Ascending aorta (tissue), 2 donors: Measurements from ENCODE around the gene C2CD3. TPM values are rescaled to one million over a fixed set of nuclear protein-coding genes. Genes with fewer than 3 reads are reported as not detected.

Source experiments
- DNase-seq, 2 donors: peaks; one replicate each; pipeline ENCODE4 v3.0.0-alpha.2; 2019; ENCODE audit warnings: low spot score in 2 of 2
- H3K27ac ChIP-seq, 2 donors: fragments of 200-600 bp; sonication (generic); one replicate each; pipeline ENCODE4 v1.5.1; 2016 to 2017; ENCODE audit warnings: mild to moderate bottlenecking in 1 of 2
- H3K27me3 ChIP-seq: fragments of 200-600 bp; sonication (generic); one replicate; pipeline ENCODE4 v1.5.1; 2017
- H3K36me3 ChIP-seq, 2 donors: fragments of 200-600 bp; sonication (generic); one replicate each; pipeline ENCODE4 v1.5.1; 2016
- H3K4me1 ChIP-seq, 2 donors: fragments of 200-600 bp; sonication (generic); one replicate each; pipeline ENCODE4 v1.5.1; 2016 to 2017; ENCODE audit warnings: mild to moderate bottlenecking in 1 of 2
- H3K4me3 ChIP-seq, 2 donors: fragments of 200-600 bp; sonication (generic); one replicate each; pipeline ENCODE4 v1.5.1; 2016 to 2017; ENCODE audit warnings: mild to moderate bottlenecking in 1 of 2
- H3K9me3 ChIP-seq, 2 donors: fragments of 200-600 bp; sonication (generic); one replicate each; pipeline ENCODE4 v1.5.1; 2016
- CTCF ChIP-seq, 3 experiments: fragments of 200-600 bp in 2 of 3; fragments of 450-650 bp in 1 of 3; sonication (generic) in 2 of 3; IDR thresholded peaks; one replicate each; pipeline ENCODE4 v1.5.1; 2016 to 2019; ENCODE audit warnings: antibody characterized with exemption in 3 of 3, mild to moderate bottlenecking in 1 of 3, moderate library complexity in 1 of 3
- intact Hi-C: fragments of 100-400 bp; cut with DNase I; formaldehyde crosslinking; loops from one replicate; pipeline ENCODE4 v1.15.1; 2023
- total RNA-seq: library from RNA; depleted of rRNA; stranded (reverse); fragments of >200 nt; gene quantifications from one replicate; pipeline ENCODE4 v1.1.0, GENCODE V29; 2016

The C2CD3 gene
- total RNA-seq, 1 donor from 2014 or later = 11.4 TPM

- intact Hi-C loops = no loop called here
- TF ChIP-seq CTCF (IDR thresholded peaks at IDR 0.05) = no peak
- Histone ChIP-seq H3K36me3 (peaks cover 17 to 38% of the 10 kb centered on the region in 2 donors), H3K27ac (no peak overlapping the region), H3K27me3 (no peaks in the 10 kb centered on the region), H3K9me3 (no peaks in the 10 kb centered on the region), H3K4me3 (no peak overlapping the region), H3K4me1 (peaks cover 0 to 4% of the 10 kb centered on the region in 2 donors)
- no peak for DNase-seq
Observed at GRCh38 chr11:73977856-73978519, 192.8 kb downstream of the C2CD3 start.

GRCh38 chr11:73976451-73977151 is 194.2 kb downstream of the C2CD3 start:
- Histone ChIP-seq H3K27me3 (no peaks in the 10 kb centered on the region), H3K36me3 (peaks cover 17 to 38% of the 10 kb centered on the region in 2 donors), H3K4me1 (no peaks in the 10 kb centered on the region), H3K27ac (no peak overlapping the region), H3K9me3 (no peaks in the 10 kb centered on the region), H3K4me3 (no peak overlapping the region)
- intact Hi-C loops = no loop called here
- TF ChIP-seq CTCF (IDR thresholded peaks at IDR 0.05) = no peak
- DNase-seq = no peak

- no peaks in the 10 kb centered on the region for H3K4me1 ChIP-seq
- peaks cover 17 to 38% of the 10 kb centered on the region in 2 donors for H3K36me3 ChIP-seq
- no peaks in the 10 kb centered on the region for H3K27me3 ChIP-seq
- DNase-seq = no peak
- no peaks in the 10 kb centered on the region for H3K9me3 ChIP-seq
- no peak overlapping the region for H3K4me3 ChIP-seq
- intact Hi-C loops = no loop called here
- TF ChIP-seq CTCF (IDR thresholded peaks at IDR 0.05) = no peak
- no peak overlapping the region for H3K27ac ChIP-seq
Observed at GRCh38 chr11:73975479-73975757, 195.4 kb downstream of the C2CD3 start.

- TF ChIP-seq CTCF (IDR thresholded peaks at IDR 0.05) = no peak
- Histone ChIP-seq H3K36me3 (peaks cover 17 to 38% of the 10 kb centered on the region in 2 donors), H3K27ac (no peak overlapping the region), H3K27me3 (no peaks in the 10 kb centered on the region), H3K4me1 (no peaks in the 10 kb centered on the region), H3K4me3 (no peak overlapping the region), H3K9me3 (no peaks in the 10 kb centered on the region)
- peak in 1 of 2 donors; percentile 47 for DNase-seq
- intact Hi-C loops = no loop called here
Observed at GRCh38 chr11:73974604-73975478, 196.0 kb downstream of the C2CD3 start.

- no peak for TF ChIP-seq CTCF (IDR thresholded peaks at IDR 0.05)
- H3K9me3 ChIP-seq = no peaks in the 10 kb centered on the region
- intact Hi-C loops = no loop called here
- no peak overlapping the region for H3K4me3 ChIP-seq
- no peaks in the 10 kb centered on the region for H3K27me3 ChIP-seq
- peak in 1 of 2 donors; percentile 51 for DNase-seq
- peaks cover 14 to 32% of the 10 kb centered on the region in 2 donors for H3K36me3 ChIP-seq
- H3K4me1 ChIP-seq = no peaks in the 10 kb centered on the region
- no peak overlapping the region for H3K27ac ChIP-seq
Observed at GRCh38 chr11:73972620-73973449, 198.0 kb downstream of the C2CD3 start.
